A549 (cell line): ENCODE data around the gene PFKFB3.

ENCODE experiments used
- CTCF ChIP-seq: fragments of >200 bp; sonication (Bioruptor Twin); formaldehyde crosslinking; IDR thresholded peaks from 3 replicates; pipeline ENCODE4 v1.5.1; 2016
- RCOR1 ChIP-seq: fragments of 150-350 bp; IDR thresholded peaks from 2 replicates; pipeline ENCODE4 v1.6.1; 2014; ENCODE audit warnings: antibody characterized with exemption, low read length, low read depth

- TF ChIP-seq CTCF (no peak), RCOR1 (no peak)
These were observed 26.6 kb downstream of the PFKFB3 start for GRCh38 chr10:6229290-6229689.
